ENCODE results near the gene NUDT22.

NUDT22 gene

DNA sequence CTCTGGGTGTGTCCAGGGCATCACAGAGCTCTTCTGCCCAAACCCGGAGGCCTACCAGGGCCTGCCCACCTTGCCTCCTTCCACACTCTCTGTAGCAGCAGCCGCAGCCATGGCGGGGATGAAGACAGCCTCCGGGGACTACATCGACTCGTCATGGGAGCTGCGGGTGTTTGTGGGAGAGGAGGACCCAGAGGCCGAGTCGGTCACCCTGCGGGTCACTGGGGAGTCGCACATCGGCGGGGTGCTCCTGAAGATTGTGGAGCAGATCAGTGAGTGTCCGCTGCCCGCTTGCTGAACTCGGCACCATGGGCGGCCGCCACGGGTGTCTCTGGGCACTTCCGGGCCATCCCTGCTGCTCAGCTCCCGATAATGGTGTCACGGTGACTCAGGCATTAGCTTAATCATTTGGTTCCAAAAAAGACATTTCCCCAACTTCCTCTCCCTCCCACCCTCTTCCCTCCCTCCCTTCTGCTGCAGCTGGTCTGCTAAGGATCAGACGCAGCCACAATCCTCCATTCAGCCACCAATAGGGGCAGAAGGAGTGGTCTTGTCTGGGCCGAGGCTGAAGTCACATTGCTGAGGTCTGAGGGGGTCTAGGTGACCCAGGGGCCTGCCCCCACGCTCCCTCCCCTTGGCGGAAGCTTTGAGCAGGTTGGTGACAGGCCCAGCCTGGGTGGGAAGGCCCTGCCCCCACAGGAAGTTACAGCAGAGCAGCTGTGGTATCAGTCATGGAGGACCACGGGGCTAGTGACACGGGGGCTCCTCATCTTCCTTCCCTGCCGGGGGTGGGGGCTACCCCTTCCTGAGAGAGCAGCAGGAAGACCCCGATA, 18.6 kb upstream of the NUDT22 start:
- Histone ChIP-seq H3K36me3 (ENCODE audit: insufficient read depth, low read length) (peaks cover 5% of the 10 kb centered on the region; the same call in 1 of the 2 replicates), H3K4me1 (ENCODE audit: control insufficient read depth, insufficient read depth, low read length, unreplicated experiment) (peaks cover 19% of the 10 kb centered on the region), H3K27ac (ENCODE audit: low read depth, low read length) (peak overlapping the region; percentile 56)

GRCh38 chr11:64208086-64208795, 17.8 kb upstream of the NUDT22 start:
- Histone ChIP-seq H3K27ac (ENCODE audit: low read depth, low read length) (peak overlapping the region; percentile 56), H3K36me3 (ENCODE audit: insufficient read depth, low read length) (no peaks in the 10 kb centered on the region), H3K79me2 (ENCODE audit: control insufficient read depth, insufficient read depth, low read length, unreplicated experiment) (no peaks in the 10 kb centered on the region), H3K4me3 (ENCODE audit: low read depth, low read length) (0 out of 2 replicates have a peak overlapping the region, but pooled peaks have one; percentile 24), H3K4me1 (ENCODE audit: control insufficient read depth, insufficient read depth, low read length, unreplicated experiment) (peaks cover 19% of the 10 kb centered on the region), H2AFZ (ENCODE audit: low read length, unreplicated experiment) (no peak overlapping the region), H3K27me3 (ENCODE audit: insufficient read depth, low read length) (no peaks in the 10 kb centered on the region)

More for the DNA sequence above, 18.6 kb upstream of the NUDT22 start:
- peak overlapping the region; percentile 28 for H2AFZ ChIP-seq (ENCODE audit: low read length, unreplicated experiment)
- H3K27me3 ChIP-seq (ENCODE audit: insufficient read depth, low read length): no peaks in the 10 kb centered on the region
- H3K79me2 ChIP-seq (ENCODE audit: control insufficient read depth, insufficient read depth, low read length, unreplicated experiment): no peaks in the 10 kb centered on the region
- 0 out of 2 replicates have a peak overlapping the region, but pooled peaks have one; percentile 24 for H3K4me3 ChIP-seq (ENCODE audit: low read depth, low read length)

DNA sequence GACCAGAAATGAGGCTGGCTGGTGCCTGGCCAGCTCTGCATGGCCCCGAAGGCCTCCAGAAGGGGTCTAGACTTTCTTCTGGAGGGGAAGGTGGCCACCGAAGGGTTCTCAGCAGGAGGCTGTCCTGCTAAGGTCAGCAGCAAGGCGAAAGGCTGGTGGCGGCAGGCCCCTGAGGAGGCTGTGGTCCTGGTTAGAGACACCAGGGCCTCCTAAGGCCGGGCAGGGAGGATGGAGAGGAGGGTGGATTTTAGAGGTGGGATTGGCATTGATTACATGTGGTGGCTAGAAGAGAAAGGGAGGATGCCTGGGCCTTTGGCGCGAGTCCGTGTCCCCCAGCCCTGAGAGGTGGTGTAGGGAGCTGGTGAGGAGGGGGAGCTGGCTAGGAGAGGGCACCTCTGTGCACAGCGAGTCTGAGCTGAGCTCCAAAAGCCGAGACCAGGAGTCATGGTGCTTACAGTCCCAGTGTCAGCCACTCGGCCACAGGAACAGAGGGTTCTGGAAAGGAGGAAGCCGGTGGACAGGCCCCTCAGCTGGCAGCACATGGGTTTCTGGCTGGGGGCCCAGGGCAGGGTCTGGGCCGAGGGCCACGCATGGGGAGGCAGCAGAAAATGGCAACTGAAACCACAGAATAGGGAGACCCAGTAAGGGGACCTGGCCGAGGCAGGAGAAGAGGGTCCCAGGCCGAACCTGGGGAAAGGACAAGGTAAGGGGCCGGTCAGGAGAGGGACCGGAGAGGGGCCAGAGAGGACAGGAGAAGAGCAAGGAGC, 17.1 kb upstream of the NUDT22 start:
- Histone ChIP-seq H3K79me2 (ENCODE audit: control insufficient read depth, insufficient read depth, low read length, unreplicated experiment) (no peaks in the 10 kb centered on the region), H3K36me3 (ENCODE audit: insufficient read depth, low read length) (no peaks in the 10 kb centered on the region), H3K4me3 (ENCODE audit: low read depth, low read length) (no peak overlapping the region), H3K27me3 (ENCODE audit: insufficient read depth, low read length) (no peaks in the 10 kb centered on the region), H3K4me1 (ENCODE audit: control insufficient read depth, insufficient read depth, low read length, unreplicated experiment) (peaks cover 19% of the 10 kb centered on the region), H3K27ac (ENCODE audit: low read depth, low read length) (no peak overlapping the region), H2AFZ (ENCODE audit: low read length, unreplicated experiment) (no peak overlapping the region)

DNA sequence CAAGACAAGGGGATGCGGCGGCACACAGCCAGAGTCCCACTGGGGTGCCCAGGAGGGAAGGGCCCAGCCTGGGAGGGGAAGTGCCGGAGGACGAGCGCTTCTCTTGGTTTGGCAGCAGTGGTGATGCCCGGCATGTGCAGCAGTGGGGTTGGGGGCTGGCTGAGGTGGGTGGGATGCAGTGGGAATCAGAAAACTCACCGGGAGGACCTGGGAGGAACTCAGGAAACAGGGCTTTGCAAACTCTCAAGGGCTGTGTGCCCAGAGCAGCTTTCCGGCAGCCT, 16.6 kb upstream of the NUDT22 start:
- Histone ChIP-seq H2AFZ (ENCODE audit: low read length, unreplicated experiment) (no peak overlapping the region), H3K27ac (ENCODE audit: low read depth, low read length) (no peak overlapping the region), H3K36me3 (ENCODE audit: insufficient read depth, low read length) (no peaks in the 10 kb centered on the region), H3K4me3 (ENCODE audit: low read depth, low read length) (no peak overlapping the region), H3K27me3 (ENCODE audit: insufficient read depth, low read length) (no peaks in the 10 kb centered on the region), H3K4me1 (ENCODE audit: control insufficient read depth, insufficient read depth, low read length, unreplicated experiment) (peaks cover 14% of the 10 kb centered on the region), H3K79me2 (ENCODE audit: control insufficient read depth, insufficient read depth, low read length, unreplicated experiment) (no peaks in the 10 kb centered on the region)

DNA sequence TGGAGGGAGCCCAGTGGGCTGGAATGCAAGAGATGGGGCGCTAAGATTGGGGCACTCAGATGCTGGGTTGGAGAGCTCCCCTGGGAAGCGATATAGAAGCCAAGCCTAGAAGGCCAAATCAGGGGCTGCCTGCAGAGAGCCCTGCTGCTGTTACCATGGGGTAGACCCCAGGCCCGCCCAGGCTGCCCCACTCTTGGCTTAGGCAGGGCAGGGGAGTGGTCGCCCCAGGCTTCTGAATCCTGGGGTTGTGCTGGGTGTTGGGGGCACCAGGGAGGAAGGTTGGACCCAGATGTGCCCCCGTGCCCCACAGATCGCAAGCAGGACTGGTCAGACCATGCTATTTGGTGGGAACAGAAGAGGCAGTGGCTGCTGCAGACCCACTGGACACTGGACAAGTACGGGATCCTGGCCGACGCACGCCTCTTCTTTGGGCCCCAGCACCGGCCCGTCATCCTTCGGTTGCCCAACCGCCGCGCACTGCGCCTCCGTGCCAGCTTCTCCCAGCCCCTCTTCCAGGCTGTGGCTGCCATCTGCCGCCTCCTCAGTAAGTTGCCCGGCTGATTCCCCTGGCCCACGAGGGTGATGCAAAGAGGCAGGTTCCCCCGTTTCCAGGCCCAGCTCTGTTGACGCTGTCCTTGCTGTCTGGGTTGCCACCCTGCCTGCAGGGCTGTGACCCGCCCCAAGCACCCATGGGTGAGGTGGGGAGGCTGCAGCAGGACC, 15.6 kb upstream of the NUDT22 start:
- Histone ChIP-seq H3K79me2 (ENCODE audit: control insufficient read depth, insufficient read depth, low read length, unreplicated experiment) (no peaks in the 10 kb centered on the region), H2AFZ (ENCODE audit: low read length, unreplicated experiment) (no peak overlapping the region), H3K4me3 (ENCODE audit: low read depth, low read length) (no peak overlapping the region), H3K27ac (ENCODE audit: low read depth, low read length) (no peak overlapping the region), H3K4me1 (ENCODE audit: control insufficient read depth, insufficient read depth, low read length, unreplicated experiment) (peaks cover 14% of the 10 kb centered on the region), H3K36me3 (ENCODE audit: insufficient read depth, low read length) (no peaks in the 10 kb centered on the region), H3K27me3 (ENCODE audit: insufficient read depth, low read length) (no peaks in the 10 kb centered on the region)

- H3K4me1 ChIP-seq (ENCODE audit: control insufficient read depth, insufficient read depth, low read length, unreplicated experiment): peaks cover 14% of the 10 kb centered on the region
- H2AFZ ChIP-seq (ENCODE audit: low read length, unreplicated experiment): no peak overlapping the region
- no peaks in the 10 kb centered on the region for H3K79me2 ChIP-seq (ENCODE audit: control insufficient read depth, insufficient read depth, low read length, unreplicated experiment)
- H3K36me3 ChIP-seq (ENCODE audit: insufficient read depth, low read length): no peaks in the 10 kb centered on the region
- no peaks in the 10 kb centered on the region for H3K27me3 ChIP-seq (ENCODE audit: insufficient read depth, low read length)
- no peak overlapping the region for H3K27ac ChIP-seq (ENCODE audit: low read depth, low read length)
- no peak overlapping the region for H3K4me3 ChIP-seq (ENCODE audit: low read depth, low read length)
Measured at GRCh38 chr11:64211181-64211872, 14.7 kb upstream of the NUDT22 start.

DNA sequence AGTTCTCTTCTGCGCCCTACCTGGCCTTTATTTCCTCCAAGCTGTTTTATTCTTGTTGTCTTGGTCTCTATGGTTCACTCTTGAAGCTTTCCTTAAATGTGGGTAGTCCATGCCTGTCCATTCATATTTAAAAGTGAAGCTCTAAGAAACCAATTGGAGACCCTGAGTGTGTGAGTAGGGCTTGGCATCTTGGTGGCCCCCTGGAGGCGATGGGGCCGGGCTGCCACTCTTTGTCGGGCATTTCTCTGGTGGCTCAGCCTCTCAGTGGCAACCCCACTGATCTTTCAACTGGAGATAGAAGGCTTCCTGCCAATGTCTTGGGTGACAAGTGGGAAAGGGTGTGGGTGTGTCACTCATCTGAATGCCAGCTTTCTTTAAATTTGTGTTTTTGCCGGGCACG, 9.2 kb upstream of the NUDT22 start:
- Histone ChIP-seq H3K79me2 (ENCODE audit: control insufficient read depth, insufficient read depth, low read length, unreplicated experiment) (no peaks in the 10 kb centered on the region), H3K4me3 (ENCODE audit: low read depth, low read length) (no peak overlapping the region), H2AFZ (ENCODE audit: low read length, unreplicated experiment) (no peak overlapping the region), H3K27me3 (ENCODE audit: insufficient read depth, low read length) (no peaks in the 10 kb centered on the region), H3K36me3 (ENCODE audit: insufficient read depth, low read length) (no peaks in the 10 kb centered on the region), H3K27ac (ENCODE audit: low read depth, low read length) (no peak overlapping the region), H3K4me1 (ENCODE audit: control insufficient read depth, insufficient read depth, low read length, unreplicated experiment) (no peaks in the 10 kb centered on the region)

DNA sequence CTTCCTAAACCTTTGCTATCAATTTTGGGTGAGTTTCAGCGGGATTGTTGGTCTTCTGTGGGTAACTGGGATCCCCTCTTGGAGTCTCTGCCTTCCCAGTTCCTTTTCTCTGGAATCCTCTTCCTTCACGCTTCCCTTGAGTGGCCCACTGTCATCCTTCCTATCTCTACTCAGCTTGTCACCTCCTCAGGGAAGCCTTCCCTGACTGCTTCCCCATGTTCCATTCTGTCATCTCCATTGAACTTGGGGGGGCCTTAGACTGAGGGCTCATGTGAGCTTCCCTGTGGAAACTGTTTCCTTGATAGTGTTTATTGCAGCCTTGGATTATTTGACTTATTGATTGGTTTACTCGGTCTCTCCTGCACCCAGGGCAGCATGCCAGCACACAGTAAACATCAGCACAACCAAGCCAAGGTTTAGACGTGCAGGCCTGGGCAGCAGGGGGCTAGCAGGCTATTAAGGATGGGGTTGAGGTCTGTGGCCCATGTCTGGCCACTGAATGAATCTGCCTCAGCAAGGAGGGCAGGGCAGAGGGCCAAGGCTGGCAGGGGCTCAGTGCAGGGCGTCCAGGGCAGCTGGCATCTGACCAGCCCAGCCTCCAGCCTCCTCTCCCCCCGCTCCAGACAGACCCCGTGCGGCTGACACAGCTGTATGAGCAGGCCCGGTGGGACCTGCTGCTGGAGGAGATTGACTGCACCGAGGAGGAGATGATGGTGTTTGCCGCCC, 7.3 kb upstream of the NUDT22 start:
- Histone ChIP-seq H3K27ac (ENCODE audit: low read depth, low read length) (no peak overlapping the region), H3K36me3 (ENCODE audit: insufficient read depth, low read length) (no peaks in the 10 kb centered on the region)

GRCh38 chr11:64219354-64219684, 6.8 kb upstream of the NUDT22 start:
- H3K27me3 ChIP-seq (ENCODE audit: insufficient read depth, low read length): no peaks in the 10 kb centered on the region
- no peaks in the 10 kb centered on the region for H3K36me3 ChIP-seq (ENCODE audit: insufficient read depth, low read length)
- H3K27ac ChIP-seq (ENCODE audit: low read depth, low read length): no peak overlapping the region
- no peak overlapping the region for H2AFZ ChIP-seq (ENCODE audit: low read length, unreplicated experiment)
- H3K4me3 ChIP-seq (ENCODE audit: low read depth, low read length): no peak overlapping the region
- H3K79me2 ChIP-seq (ENCODE audit: control insufficient read depth, insufficient read depth, low read length, unreplicated experiment): no peaks in the 10 kb centered on the region
- peaks cover 4% of the 10 kb centered on the region for H3K4me1 ChIP-seq (ENCODE audit: control insufficient read depth, insufficient read depth, low read length, unreplicated experiment)

More for the DNA sequence above, 7.3 kb upstream of the NUDT22 start:
- Histone ChIP-seq H2AFZ (ENCODE audit: low read length, unreplicated experiment) (no peak overlapping the region), H3K27me3 (ENCODE audit: insufficient read depth, low read length) (no peaks in the 10 kb centered on the region), H3K4me3 (ENCODE audit: low read depth, low read length) (no peak overlapping the region), H3K79me2 (ENCODE audit: control insufficient read depth, insufficient read depth, low read length, unreplicated experiment) (no peaks in the 10 kb centered on the region), H3K4me1 (ENCODE audit: control insufficient read depth, insufficient read depth, low read length, unreplicated experiment) (peaks cover under 1% of the 10 kb centered on the region)

All from ACC112 (cell line).